GM12878 (cell line): ENCODE data around the gene TRAP1. TPM values are rescaled to one million over a fixed set of nuclear protein-coding genes. Genes with fewer than 3 reads are reported as not detected.

ENCODE experiments used
- ATAC-seq: fragments of 200-7000 bp; cut with Tn5 transposase; 3 replicates; pipeline ENCODE4 v1.9.1; 2020; ENCODE audit warnings: mild to moderate bottlenecking, moderate library complexity
- BruUV-seq: library from RNA; stranded (reverse); fragments of 400-500 nt; replicated peaks from 2 replicates; lab custom pipeline; 2021; lab: Mats Ljungman, UMichigan
- CTCF ChIA-PET: fragments of 300-600 bp; sonication (Branson Sonifier 250); formaldehyde crosslinking; extraction: SDS; loops from one replicate; lab custom pipeline; 2021; ENCODE audit warnings: inconsistent platforms; lab: Yijun Ruan, JAX
- POLR2A ChIA-PET: fragments of 350-600 bp; formaldehyde crosslinking; extraction: SDS; loops from one replicate; lab custom pipeline; 2021; ENCODE audit warnings: inconsistent platforms; lab: Charles Lee
- RAD21 ChIA-PET: fragments of 300-600 bp; sonication (Branson Sonifier 250); formaldehyde crosslinking; loops from one replicate; lab custom pipeline; 2023; ENCODE audit warnings: antibody characterized with exemption; ENCODE audit not compliant: unreplicated experiment; lab: Charles Lee
- SMC1A ChIA-PET: fragments of 300-600 bp; sonication (Branson Sonifier 250); formaldehyde crosslinking; loops from one replicate; lab custom pipeline; 2023; ENCODE audit not compliant: unreplicated experiment, uncharacterized antibody; lab: Charles Lee
- DNase-seq: peaks from one replicate; pipeline ENCODE4 v3.0.0-alpha.2; 2011; ENCODE audit warnings: low read depth, low spot score
- FAIRE-seq: peaks from 3 replicates; lab custom pipeline; 2011; peaks lifted over from hg19 to GRCh38; lab: Jason Lieb, UNC
- H2AFZ ChIP-seq: 2 replicates; pipeline ENCODE4 v1.6.0; 2011; ENCODE audit warnings: low read depth, low read length, control low read depth; ENCODE audit not compliant: control insufficient read depth
- H3K27ac ChIP-seq: 2 replicates; pipeline ENCODE4 v1.5.1; 2011; ENCODE audit warnings: control low read depth; ENCODE audit not compliant: control insufficient read depth, insufficient read depth
- H3K27me3 ChIP-seq, 2 experiments: replicated peaks in 1 of 2; 2 replicates each; pipeline versions ENCODE4 v1.6.0 to v1.6.1; 2011; ENCODE audit warnings: low read length in 1 of 2; ENCODE audit not compliant: control insufficient read depth in 2 of 2, insufficient read depth in 2 of 2
- H3K36me3 ChIP-seq, 2 experiments: 2 replicates each; pipeline ENCODE4 v1.5.1; 2011; ENCODE audit warnings: low read length in 1 of 2; ENCODE audit not compliant: control insufficient read depth in 2 of 2, insufficient read depth in 2 of 2
- H3K4me1 ChIP-seq: 2 replicates; pipeline ENCODE4 v1.6.1; 2011; ENCODE audit warnings: mild to moderate bottlenecking, low read length, moderate library complexity, mixed read lengths; ENCODE audit not compliant: control insufficient read depth, insufficient read depth
- H3K4me2 ChIP-seq: 2 replicates; pipeline ENCODE4 v1.6.0; 2011; ENCODE audit warnings: control low read depth; ENCODE audit not compliant: control insufficient read depth, insufficient read depth
- H3K4me3 ChIP-seq: fragments of 200-600 bp; sonication (generic); 2 replicates; pipeline ENCODE4 v1.5.1; 2016
- H3K79me2 ChIP-seq: 2 replicates; pipeline ENCODE4 v1.6.0; 2011; ENCODE audit warnings: low read length; ENCODE audit not compliant: control insufficient read depth, insufficient read depth
- H3K9ac ChIP-seq: 2 replicates; pipeline ENCODE4 v1.8.0; 2011; ENCODE audit warnings: low read length, control low read depth, mixed read lengths; ENCODE audit not compliant: control insufficient read depth, insufficient read depth
- H3K9me3 ChIP-seq: replicated peaks from 3 replicates; pipeline ENCODE4 v1.5.1; 2011; ENCODE audit warnings: mild to moderate bottlenecking, low read length; ENCODE audit not compliant: control insufficient read depth, insufficient read depth
- H4K20me1 ChIP-seq: 2 replicates; pipeline ENCODE4 v1.6.0; 2011; ENCODE audit not compliant: control insufficient read depth, insufficient read depth
- HDGF ChIP-seq: fragments of 450-650 bp; IDR thresholded peaks from 2 replicates; pipeline ENCODE4 v1.6.1; 2016; ENCODE audit warnings: antibody characterized with exemption
- RB1 ChIP-seq: fragments of 450-650 bp; formaldehyde crosslinking; IDR thresholded peaks from 2 replicates; pipeline ENCODE4 v1.6.1; 2017; ENCODE audit warnings: mild to moderate bottlenecking, borderline replicate concordance
- SIN3A ChIP-seq: IDR thresholded peaks from 2 replicates; pipeline ENCODE4 v1.6.1; 2012; ENCODE audit warnings: low read depth, low read length, improper control_type of control experiment
- TCF12 ChIP-seq: IDR thresholded peaks from 2 replicates; pipeline ENCODE4 v1.6.1; 2011; ENCODE audit warnings: low read depth, mild to moderate bottlenecking, low read length
- TCF3 ChIP-seq: IDR thresholded peaks from 2 replicates; pipeline ENCODE4 v1.6.1; 2012; ENCODE audit warnings: low read depth, mild to moderate bottlenecking, low read length, borderline replicate concordance; ENCODE audit not compliant: insufficient read depth
- ZNF217 ChIP-seq: fragments of 450-650 bp; IDR thresholded peaks from 2 replicates; pipeline ENCODE4 v1.6.1; 2017; ENCODE audit warnings: antibody characterized with exemption, mild to moderate bottlenecking
- ZSCAN29 ChIP-seq: fragments of 450-650 bp; IDR thresholded peaks from 2 replicates; pipeline ENCODE4 v1.6.1; 2017; ENCODE audit warnings: mild to moderate bottlenecking, moderate library complexity
- WGBS: methylation state at CpG from one replicate; pipeline ENCODE4 v1.1.6; 2016; ENCODE audit warnings: low lambda C conversion rate; ENCODE audit not compliant: insufficient replicate concordance, insufficient coverage; ENCODE audit errors: missing lambda C conversion rate; 5-methylcytosine and 5-hydroxymethylcytosine counted together
- in situ Hi-C: fragments of 300-500 bp; cut with MboI; formaldehyde crosslinking; loops from 9 replicates; pipeline ENCODE4 v1.14.3; 2018; ENCODE audit warnings: mixed read lengths
- intact Hi-C: fragments of 100-400 bp; cut with micrococcal nuclease; formaldehyde crosslinking; loops from one replicate; pipeline ENCODE4 v1.14.2; 2022; ENCODE audit not compliant: unreplicated experiment
- polyA plus RNA-seq, 11 experiments: library from polyadenylated mRNA; depleted of rRNA in 4 of 11; unstranded in 6 of 11; stranded (reverse) in 5 of 11; fragments of >200 nt; fragmentation: Nextera tagmentation in 4 of 11; fragmentation: Illumina TruSeq in 1 of 11; extraction: Ambion mirVana in 4 of 11; extraction: Trizol in 1 of 11; gene quantifications; 1 replicate in 1 of 11; 2 replicates in 10 of 11; pipeline versions ENCODE4 v1.2.1 to v1.2.3, GENCODE V29; 2011 to 2016; ENCODE audit warnings: inconsistent platforms in 2 of 11, missing spikeins in 2 of 11, low read depth in 1 of 11
- total RNA-seq, 4 experiments: library from RNA; depleted of rRNA in 3 of 4; stranded (reverse); fragments of >200 nt in 3 of 4; fragmentation: Illumina TruSeq in 1 of 4; extraction: Trizol in 1 of 4; gene quantifications; 2 replicates each; pipeline versions ENCODE4 v1.2.1 to v1.2.3, GENCODE V29; 2013 to 2021
- TF ChIP-seq, protein P1 (sequence below): IDR thresholded peaks from 2 replicates; pipeline ENCODE4 v1.6.1; 2011; ENCODE audit warnings: borderline replicate concordance, low read depth, mild to moderate bottlenecking, moderate library complexity, low read length; ENCODE audit not compliant: insufficient read depth, poor library complexity, severe bottlenecking
- TF ChIP-seq, protein P2 (sequence below): fragments of 150-350 bp; IDR thresholded peaks from 2 replicates; pipeline ENCODE4 v1.6.1; 2014; ENCODE audit warnings: mild to moderate bottlenecking, low read depth, low read length
- TF ChIP-seq, protein P3 (sequence below): fragments of 450-650 bp; IDR thresholded peaks from 2 replicates; pipeline ENCODE4 v1.6.1; 2016; ENCODE audit warnings: mild to moderate bottlenecking
- TF ChIP-seq, protein P4 (sequence below): fragments of 450-650 bp; IDR thresholded peaks from 2 replicates; pipeline ENCODE4 v1.6.1; 2017; ENCODE audit warnings: mild to moderate bottlenecking, low read depth, inconsistent platforms; ENCODE audit not compliant: poor library complexity, severe bottlenecking

The TRAP1 gene
- total and polyA plus RNA-seq, 10 of the 15 experiments (the other 5 are each of a cell fraction or from before 2014, with no cell fraction given), result 16.3 to 442 (median 241) TPM

DNA sequence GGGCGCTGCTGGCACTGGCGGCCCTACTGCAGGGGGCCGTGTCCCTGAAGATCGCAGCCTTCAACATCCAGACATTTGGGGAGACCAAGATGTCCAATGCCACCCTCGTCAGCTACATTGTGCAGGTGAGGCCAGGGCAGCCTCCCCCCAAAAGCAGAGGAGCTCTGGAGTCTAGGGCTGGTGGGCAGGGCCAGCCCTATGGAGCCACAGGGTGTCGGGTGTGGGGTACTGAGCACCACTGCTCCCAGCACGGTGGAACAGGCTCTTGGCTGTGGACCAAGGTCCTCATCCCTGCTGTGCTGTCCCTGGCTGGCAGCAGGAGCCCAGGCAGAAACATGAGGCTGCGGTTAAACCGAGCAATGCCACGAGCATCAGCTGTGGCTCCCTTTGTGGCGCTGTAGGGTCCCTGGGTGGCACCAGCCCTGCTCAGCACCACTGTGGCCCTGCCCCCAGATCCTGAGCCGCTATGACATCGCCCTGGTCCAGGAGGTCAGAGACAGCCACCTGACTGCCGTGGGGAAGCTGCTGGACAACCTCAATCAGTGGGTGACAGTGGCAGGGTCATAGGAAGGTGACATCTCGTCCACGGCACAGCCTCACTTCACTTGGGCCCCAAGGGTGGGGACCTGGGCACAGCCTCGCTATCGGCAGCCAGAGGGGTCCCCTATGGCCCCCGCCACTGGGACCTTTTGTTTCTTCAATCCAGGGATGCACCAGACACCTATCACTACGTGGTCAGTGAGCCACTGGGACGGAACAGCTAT lies 61.7 kb downstream of the TRAP1 start:
- intact Hi-C loops (no loop called here), in situ Hi-C loops (no loop called here)
- CTCF ChIA-PET, result interaction anchor here (0.9 to 1.0 kb wide), 2 partner anchors 11 to 33 kb away, joined by 3 to 5 read pairs; no protein-coding TSS in a partner anchor
- Histone ChIP-seq H2AFZ (no peak overlapping the region), H3K4me2 (no peak overlapping the region), H3K79me2 (no peaks in the 10 kb centered on the region), H3K4me1 (no peaks in the 10 kb centered on the region), H4K20me1 (no peaks in the 10 kb centered on the region), H3K9ac (no peak overlapping the region), H3K9me3 (no peaks in the 10 kb centered on the region), H3K4me3 (no peak overlapping the region), H3K27me3 (no peaks in the 10 kb centered on the region), H3K27ac (no peak overlapping the region), H3K36me3 (peaks cover 30 to 32% of the 10 kb centered on the region in 2 experiments)
- BruUV-seq, result no TSS peak
- SMC1A ChIA-PET, result no interaction called here
- WGBS, result 94% methylated on average over 21 of the region's 21 CpGs
- DNase-seq (no peak), ATAC-seq (no peak), FAIRE-seq (no peak)
- POLR2A ChIA-PET, result no interaction called here
- TF ChIP-seq TCF3, result no peak
- TF ChIP-seq, protein P1, sequence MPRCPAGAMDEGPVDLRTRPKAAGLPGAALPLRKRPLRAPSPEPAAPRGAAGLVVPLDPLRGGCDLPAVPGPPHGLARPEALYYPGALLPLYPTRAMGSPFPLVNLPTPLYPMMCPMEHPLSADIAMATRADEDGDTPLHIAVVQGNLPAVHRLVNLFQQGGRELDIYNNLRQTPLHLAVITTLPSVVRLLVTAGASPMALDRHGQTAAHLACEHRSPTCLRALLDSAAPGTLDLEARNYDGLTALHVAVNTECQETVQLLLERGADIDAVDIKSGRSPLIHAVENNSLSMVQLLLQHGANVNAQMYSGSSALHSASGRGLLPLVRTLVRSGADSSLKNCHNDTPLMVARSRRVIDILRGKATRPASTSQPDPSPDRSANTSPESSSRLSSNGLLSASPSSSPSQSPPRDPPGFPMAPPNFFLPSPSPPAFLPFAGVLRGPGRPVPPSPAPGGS, result no peak
- TF ChIP-seq, protein P2, sequence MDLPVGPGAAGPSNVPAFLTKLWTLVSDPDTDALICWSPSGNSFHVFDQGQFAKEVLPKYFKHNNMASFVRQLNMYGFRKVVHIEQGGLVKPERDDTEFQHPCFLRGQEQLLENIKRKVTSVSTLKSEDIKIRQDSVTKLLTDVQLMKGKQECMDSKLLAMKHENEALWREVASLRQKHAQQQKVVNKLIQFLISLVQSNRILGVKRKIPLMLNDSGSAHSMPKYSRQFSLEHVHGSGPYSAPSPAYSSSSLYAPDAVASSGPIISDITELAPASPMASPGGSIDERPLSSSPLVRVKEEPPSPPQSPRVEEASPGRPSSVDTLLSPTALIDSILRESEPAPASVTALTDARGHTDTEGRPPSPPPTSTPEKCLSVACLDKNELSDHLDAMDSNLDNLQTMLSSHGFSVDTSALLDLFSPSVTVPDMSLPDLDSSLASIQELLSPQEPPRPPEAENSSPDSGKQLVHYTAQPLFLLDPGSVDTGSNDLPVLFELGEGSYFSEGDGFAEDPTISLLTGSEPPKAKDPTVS, result no peak
- TF ChIP-seq, protein P3, sequence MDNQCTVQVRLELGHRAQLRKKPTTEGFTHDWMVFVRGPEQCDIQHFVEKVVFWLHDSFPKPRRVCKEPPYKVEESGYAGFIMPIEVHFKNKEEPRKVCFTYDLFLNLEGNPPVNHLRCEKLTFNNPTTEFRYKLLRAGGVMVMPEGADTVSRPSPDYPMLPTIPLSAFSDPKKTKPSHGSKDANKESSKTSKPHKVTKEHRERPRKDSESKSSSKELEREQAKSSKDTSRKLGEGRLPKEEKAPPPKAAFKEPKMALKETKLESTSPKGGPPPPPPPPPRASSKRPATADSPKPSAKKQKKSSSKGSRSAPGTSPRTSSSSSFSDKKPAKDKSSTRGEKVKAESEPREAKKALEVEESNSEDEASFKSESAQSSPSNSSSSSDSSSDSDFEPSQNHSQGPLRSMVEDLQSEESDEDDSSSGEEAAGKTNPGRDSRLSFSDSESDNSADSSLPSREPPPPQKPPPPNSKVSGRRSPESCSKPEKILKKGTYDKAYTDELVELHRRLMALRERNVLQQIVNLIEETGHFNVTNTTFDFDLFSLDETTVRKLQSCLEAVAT, result no peak
- TF ChIP-seq ZSCAN29, result no peak
- no peak for TF ChIP-seq RB1
- no peak for TF ChIP-seq SIN3A
- TF ChIP-seq HDGF, result no peak
- no peak for TF ChIP-seq ZNF217
- TF ChIP-seq TCF12, result no peak
- TF ChIP-seq, protein P4, sequence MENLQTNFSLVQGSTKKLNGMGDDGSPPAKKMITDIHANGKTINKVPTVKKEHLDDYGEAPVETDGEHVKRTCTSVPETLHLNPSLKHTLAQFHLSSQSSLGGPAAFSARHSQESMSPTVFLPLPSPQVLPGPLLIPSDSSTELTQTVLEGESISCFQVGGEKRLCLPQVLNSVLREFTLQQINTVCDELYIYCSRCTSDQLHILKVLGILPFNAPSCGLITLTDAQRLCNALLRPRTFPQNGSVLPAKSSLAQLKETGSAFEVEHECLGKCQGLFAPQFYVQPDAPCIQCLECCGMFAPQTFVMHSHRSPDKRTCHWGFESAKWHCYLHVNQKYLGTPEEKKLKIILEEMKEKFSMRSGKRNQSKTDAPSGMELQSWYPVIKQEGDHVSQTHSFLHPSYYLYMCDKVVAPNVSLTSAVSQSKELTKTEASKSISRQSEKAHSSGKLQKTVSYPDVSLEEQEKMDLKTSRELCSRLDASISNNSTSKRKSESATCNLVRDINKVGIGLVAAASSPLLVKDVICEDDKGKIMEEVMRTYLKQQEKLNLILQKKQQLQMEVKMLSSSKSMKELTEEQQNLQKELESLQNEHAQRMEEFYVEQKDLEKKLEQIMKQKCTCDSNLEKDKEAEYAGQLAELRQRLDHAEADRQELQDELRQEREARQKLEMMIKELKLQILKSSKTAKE, result no peak
- RAD21 ChIA-PET, result no interaction called here
